Amniotic stem cell (primary cell): Measurements from ENCODE around the gene KIF5A.

Source experiments
- DNase-seq: peaks from one replicate; lab custom pipeline; 2025; lab: John Stamatoyannopoulos, UW

KIF5A gene

GRCh38 chr12:57632073-57632957 lies 82.5 kb downstream of the KIF5A start:
- no peak for DNase-seq

DNA sequence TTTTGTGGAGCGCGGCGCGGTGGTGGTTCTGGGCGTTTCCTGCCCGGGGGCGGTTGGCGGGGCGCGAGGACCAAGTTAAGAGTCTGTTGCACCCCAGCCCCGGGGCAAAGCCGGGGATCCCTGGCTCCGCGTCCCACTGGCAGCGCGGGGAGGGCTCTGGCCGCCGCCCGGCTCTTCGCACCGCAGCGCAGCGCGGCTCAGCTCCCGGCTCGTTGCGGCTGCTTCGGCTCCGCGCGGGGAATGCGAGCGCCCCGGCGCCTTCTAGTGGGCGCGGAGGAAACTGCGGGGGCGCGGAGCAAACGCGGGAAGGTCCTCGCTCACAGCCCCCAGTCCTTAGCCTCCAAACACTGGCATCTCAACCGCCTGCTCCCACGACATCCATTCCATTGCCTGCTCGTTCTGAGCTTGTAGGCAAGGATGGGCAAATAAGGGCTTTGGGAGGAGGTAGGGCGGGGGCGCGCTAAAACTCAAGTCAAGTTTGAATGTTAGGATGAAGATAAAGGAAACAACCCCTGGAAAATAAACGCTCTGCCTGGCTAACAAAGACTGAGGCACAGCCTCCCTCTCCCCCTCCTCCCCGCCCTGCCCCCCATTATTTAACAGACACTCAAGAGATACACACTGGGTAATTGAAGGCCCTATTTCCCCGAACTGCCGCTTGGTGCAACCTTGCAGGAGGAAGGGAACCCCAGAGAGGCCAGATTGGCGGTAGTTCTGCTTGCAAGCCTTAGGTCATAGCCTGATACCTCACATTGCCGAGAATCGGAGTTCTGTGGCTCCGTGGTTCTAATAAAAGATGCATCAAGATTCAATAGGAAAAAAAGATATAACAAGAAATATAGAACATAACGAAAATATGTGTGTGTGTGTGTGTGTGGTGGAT lies 83.4 kb downstream of the KIF5A start, which contains the start of gene B4GALNT1:
B4GALNT1 (minus strand) TSS at position 244 of the 883 bp plus-strand sequence. CDS start 1,069 bp downstream, outside the sequence.
- DNase-seq, result no peak
